HL-60 (cell line): ENCODE measurements around the gene NFE2L2.

Experiments
- GABPA ChIP-seq: IDR thresholded peaks from 2 replicates; pipeline ENCODE4 v1.6.1; 2012; ENCODE audit warnings: low read depth
- POLR2AphosphoS5 ChIP-seq: IDR thresholded peaks from 2 replicates; pipeline ENCODE4 v1.6.1; 2012; ENCODE audit warnings: low read depth
- TF ChIP-seq, protein P1 (sequence below): IDR thresholded peaks from one replicate; pipeline ENCODE4 v1.5.1; 2011; ENCODE audit warnings: low read length, control low read depth, inconsistent platforms; ENCODE audit not compliant: insufficient read depth

DNA sequence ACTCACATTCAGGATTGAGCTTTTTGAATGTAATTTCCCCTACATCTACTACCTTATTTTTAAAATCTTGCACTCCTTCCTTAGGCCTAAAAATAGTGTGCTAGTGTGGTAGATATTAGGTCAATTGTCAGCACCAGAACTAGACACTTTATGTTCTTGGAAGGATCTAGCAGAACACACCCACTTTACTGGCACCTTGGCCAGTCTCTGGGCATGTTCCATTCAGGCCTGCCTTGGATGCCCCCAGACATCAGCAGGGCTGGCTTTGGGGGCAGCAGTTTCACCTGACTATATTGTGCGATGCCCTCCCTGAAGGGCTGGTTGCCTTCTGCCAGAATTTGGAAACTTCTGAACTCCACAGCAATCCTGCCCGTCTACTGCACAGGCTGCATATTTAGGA is 15.3 kb upstream of the NFE2L2 start:
- TF ChIP-seq, protein P1, sequence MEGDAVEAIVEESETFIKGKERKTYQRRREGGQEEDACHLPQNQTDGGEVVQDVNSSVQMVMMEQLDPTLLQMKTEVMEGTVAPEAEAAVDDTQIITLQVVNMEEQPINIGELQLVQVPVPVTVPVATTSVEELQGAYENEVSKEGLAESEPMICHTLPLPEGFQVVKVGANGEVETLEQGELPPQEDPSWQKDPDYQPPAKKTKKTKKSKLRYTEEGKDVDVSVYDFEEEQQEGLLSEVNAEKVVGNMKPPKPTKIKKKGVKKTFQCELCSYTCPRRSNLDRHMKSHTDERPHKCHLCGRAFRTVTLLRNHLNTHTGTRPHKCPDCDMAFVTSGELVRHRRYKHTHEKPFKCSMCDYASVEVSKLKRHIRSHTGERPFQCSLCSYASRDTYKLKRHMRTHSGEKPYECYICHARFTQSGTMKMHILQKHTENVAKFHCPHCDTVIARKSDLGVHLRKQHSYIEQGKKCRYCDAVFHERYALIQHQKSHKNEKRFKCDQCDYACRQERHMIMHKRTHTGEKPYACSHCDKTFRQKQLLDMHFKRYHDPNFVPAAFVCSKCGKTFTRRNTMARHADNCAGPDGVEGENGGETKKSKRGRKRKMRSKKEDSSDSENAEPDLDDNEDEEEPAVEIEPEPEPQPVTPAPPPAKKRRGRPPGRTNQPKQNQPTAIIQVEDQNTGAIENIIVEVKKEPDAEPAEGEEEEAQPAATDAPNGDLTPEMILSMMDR, result no peak
- TF ChIP-seq POLR2AphosphoS5 (no peak), GABPA (no peak)
